SU-DHL-6 (cell line): ENCODE measurements around the gene SAPCD2.
A peak's percentile ranks its signal among the peaks of the same experiment; 100 is the strongest.

Experiments
- H2AFZ ChIP-seq: fragments of 200-600 bp; sonication (generic); 2 replicates; pipeline ENCODE4 v1.6.1; 2014; ENCODE audit warnings: low read depth, mild to moderate bottlenecking, moderate library complexity, mixed read lengths, antibody characterized with exemption, low read length; ENCODE audit not compliant: severe bottlenecking
- H3F3A ChIP-seq: fragments of 200-600 bp; shearing (Covaris generic); 2 replicates; pipeline ENCODE4 v1.6.0; 2016; ENCODE audit warnings: antibody characterized with exemption, mild to moderate bottlenecking; ENCODE audit not compliant: insufficient read depth
- H3K27ac ChIP-seq: fragments of 200-600 bp; sonication (generic); 2 replicates; pipeline ENCODE4 v1.5.1; 2016; ENCODE audit warnings: low read depth, mild to moderate bottlenecking, low read length, moderate library complexity, mixed read lengths
- H3K27me3 ChIP-seq: fragments of 200-600 bp; sonication (generic), shearing (Covaris generic); 2 replicates; pipeline ENCODE4 v1.6.0; 2014; ENCODE audit warnings: mild to moderate bottlenecking, low read length
- H3K36me3 ChIP-seq: fragments of 200-600 bp; sonication (generic); 2 replicates; pipeline ENCODE4 v1.6.1; 2014; ENCODE audit warnings: mild to moderate bottlenecking, low read length, mixed read lengths
- H3K4me2 ChIP-seq: fragments of 300-600, 200-600 bp; shearing (Covaris generic), sonication (generic); 2 replicates; pipeline ENCODE4 v1.6.0; 2014; ENCODE audit warnings: low read length, low read depth, mild to moderate bottlenecking; ENCODE audit not compliant: poor library complexity, severe bottlenecking
- H3K4me3 ChIP-seq: fragments of 200-600 bp; sonication (generic); 2 replicates; pipeline ENCODE4 v1.5.1; 2014; ENCODE audit warnings: antibody characterized with exemption, low read length, mild to moderate bottlenecking, mixed read lengths; ENCODE audit not compliant: insufficient read depth, poor library complexity, severe bottlenecking
- H3K79me2 ChIP-seq: fragments of 200-600 bp; sonication (generic); 2 replicates; pipeline ENCODE4 v1.6.1; 2014; ENCODE audit warnings: mild to moderate bottlenecking, low read length, moderate library complexity; ENCODE audit not compliant: insufficient read depth
- H3K9ac ChIP-seq: fragments of 200-600 bp; sonication (generic); 2 replicates; pipeline ENCODE4 v1.7.0; 2014; ENCODE audit warnings: mild to moderate bottlenecking, low read length
- H3K9me2 ChIP-seq: fragments of 200-600 bp; sonication (generic); replicated peaks from 2 replicates; pipeline ENCODE4 v1.6.1; 2014; ENCODE audit warnings: low read length; ENCODE audit not compliant: insufficient read depth
- H3K9me3 ChIP-seq: fragments of 200-600 bp; sonication (generic); 2 replicates; pipeline ENCODE4 v1.6.1; 2014; ENCODE audit warnings: low read length, mixed read lengths; ENCODE audit not compliant: insufficient read depth
- H4K20me1 ChIP-seq: fragments of 200-600 bp; sonication (generic); 2 replicates; pipeline ENCODE4 v1.6.1; 2014; ENCODE audit warnings: low read depth, mild to moderate bottlenecking, antibody characterized with exemption, low read length, moderate library complexity, mixed read lengths
- EZH2phosphoT487 ChIP-seq: fragments of 200-600 bp; sonication (generic), shearing (Covaris generic); conservative IDR thresholded peaks from 2 replicates; pipeline ENCODE4 v1.6.1; 2018; ENCODE audit warnings: mild to moderate bottlenecking, antibody characterized with exemption, low read length, moderate library complexity, mixed read lengths
- TF ChIP-seq, protein P1 (sequence below): fragments of 200-600 bp; sonication (generic); IDR thresholded peaks from one replicate; pipeline ENCODE4 v1.5.1; 2017; ENCODE audit warnings: antibody characterized with exemption, mild to moderate bottlenecking, low read length, moderate library complexity; ENCODE audit not compliant: insufficient read depth, poor library complexity, severe bottlenecking

The SAPCD2 gene

DNA sequence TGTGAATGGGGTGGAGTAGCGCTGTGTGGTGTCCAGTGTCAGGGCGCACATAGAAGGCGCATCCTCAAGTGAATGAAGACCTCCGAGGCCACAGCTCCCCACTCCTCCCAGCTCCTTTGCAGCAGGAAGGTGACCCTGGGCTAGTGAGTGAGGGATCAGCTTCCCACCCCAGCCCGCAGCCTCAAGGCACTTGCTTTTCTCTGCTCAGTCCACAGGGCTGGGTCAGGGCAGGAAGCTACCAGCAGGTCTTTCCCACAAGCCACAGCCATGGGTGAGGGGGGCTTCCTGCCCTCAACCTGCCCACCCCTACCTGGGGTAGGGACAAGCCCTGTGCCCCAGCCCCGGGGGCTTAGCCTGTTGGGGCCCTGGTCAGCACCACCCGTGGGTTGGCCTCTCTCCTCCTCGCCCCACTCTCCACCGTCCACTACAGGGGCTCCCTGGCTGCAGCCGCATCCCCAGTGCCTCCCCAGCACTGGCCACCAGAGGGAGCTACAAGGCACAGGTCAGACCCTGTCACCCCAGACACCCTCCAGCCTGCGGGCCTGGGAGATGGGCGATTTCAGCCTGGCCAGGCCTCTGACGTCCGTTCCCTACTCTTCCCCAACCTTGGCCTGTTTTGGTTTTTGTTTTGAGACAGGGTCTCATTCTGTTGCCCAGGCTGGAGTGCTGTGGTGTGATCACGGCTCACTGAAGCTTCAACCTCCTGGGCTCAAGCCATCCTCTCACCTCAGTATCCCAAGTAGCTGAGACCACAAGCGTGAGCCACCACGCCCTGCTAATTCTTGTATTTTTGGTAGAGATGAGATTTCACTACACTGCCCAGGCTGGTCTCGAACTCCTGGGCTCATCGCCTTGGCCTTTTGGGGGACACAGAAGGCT lies 41.1 kb downstream of the SAPCD2 start:
- Histone ChIP-seq H3K9me3 (no peaks in the 10 kb centered on the region), H3K27me3 (no peaks in the 10 kb centered on the region), H3K4me2 (peak overlapping the region; percentile 85), H3K27ac (no peak overlapping the region), H3K36me3 (no peaks in the 10 kb centered on the region), H3K9me2 (no peaks in the 10 kb centered on the region), H3K79me2 (no peaks in the 10 kb centered on the region), H3K4me3 (no peak overlapping the region), H2AFZ (no peak overlapping the region), H3F3A (no peaks in the 10 kb centered on the region), H3K9ac (no peak overlapping the region), H4K20me1 (no peaks in the 10 kb centered on the region)
- TF ChIP-seq, protein P1, sequence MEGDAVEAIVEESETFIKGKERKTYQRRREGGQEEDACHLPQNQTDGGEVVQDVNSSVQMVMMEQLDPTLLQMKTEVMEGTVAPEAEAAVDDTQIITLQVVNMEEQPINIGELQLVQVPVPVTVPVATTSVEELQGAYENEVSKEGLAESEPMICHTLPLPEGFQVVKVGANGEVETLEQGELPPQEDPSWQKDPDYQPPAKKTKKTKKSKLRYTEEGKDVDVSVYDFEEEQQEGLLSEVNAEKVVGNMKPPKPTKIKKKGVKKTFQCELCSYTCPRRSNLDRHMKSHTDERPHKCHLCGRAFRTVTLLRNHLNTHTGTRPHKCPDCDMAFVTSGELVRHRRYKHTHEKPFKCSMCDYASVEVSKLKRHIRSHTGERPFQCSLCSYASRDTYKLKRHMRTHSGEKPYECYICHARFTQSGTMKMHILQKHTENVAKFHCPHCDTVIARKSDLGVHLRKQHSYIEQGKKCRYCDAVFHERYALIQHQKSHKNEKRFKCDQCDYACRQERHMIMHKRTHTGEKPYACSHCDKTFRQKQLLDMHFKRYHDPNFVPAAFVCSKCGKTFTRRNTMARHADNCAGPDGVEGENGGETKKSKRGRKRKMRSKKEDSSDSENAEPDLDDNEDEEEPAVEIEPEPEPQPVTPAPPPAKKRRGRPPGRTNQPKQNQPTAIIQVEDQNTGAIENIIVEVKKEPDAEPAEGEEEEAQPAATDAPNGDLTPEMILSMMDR, result peak; percentile 92
- TF ChIP-seq EZH2phosphoT487, result no peak

DNA sequence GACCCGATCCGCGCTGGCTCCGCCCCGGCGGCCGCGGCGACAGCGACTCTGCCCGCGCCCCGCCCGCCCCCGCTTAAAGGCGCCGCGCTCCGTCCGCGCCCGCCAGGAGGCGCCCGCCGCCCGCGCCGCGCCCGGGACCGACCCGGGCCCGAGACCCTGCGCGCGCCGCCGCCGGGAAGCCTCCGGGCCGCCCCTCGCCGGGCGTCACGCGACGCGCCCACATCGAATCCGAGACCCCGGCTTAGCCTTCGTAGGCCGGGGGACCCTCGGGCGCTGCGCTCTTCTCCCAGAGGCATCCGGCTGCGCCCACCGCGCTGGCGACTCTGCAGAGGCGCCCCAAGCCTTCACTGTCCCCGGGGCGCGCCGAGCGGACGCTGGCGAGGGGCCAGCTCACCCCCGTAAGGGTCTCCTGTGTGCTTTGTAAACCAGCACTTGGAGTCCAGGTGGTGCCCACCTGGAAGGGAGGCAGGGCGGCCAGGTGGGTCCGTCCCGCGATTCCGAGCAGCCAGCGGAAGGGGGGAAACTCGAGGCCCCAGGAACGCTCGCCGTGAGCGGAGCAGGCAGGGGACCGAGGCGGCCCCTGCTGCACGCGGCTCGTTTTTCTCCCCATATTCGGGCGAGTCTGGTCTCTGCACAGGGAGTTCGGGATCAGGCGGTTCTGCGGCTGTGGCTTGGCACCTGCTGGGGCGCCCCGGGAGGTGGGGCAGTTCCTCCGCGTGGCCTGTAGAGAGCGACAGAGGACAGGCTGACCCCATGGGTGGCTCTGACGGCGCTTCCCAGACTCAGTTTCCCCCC lies 41.9 kb downstream of the SAPCD2 start:
- Histone ChIP-seq H2AFZ (peak overlapping the region; percentile 59), H3K27ac (no peak overlapping the region), H3F3A (no peaks in the 10 kb centered on the region)

DNA sequence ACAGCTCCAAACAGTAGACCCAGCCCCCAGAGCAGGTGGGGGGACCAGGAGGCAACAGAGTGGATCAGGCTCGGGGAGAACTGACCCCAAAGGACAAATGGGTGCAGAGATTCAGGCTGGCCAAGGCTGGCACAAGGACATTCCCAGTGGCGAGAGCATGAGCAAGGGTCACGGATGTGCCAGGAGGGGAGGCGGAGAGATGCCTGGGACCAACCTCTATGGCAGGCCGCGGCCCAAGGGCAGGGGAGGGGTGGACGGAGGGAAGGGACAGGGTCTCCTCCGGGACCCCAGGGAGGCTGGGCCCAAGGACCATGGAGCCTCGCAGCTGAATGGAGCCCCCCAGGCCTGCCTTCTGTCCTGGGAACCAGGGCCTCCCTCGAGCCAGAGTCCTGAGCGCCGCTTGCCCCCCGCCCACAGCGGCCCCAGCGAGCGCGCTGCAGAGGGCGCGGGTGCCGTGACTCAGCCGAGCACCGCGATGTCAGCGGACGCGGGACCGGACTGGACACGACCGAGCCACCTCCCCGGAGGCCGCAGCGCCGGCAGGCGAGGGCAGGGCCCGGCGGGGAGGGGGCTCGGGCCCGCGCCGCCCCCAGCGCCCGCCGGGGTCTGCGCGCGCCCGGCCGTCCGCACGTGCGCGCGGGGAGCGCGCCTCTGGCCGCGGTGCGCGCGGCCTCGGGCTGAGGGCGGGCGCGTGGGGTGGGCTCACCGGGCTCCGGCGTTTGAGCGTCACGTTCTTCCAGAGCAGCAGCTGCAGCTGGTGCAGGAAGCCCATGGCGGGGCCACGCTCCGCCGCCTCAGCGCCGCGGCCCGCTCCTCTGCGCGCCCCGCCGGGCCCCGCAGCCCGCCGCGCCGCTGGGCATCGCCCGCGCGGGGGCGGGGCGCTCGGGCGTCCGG lies 42.7 kb downstream of the SAPCD2 start, which contains the start of gene ABCA2:
Gene ABCA2, minus strand, starts transcription at position 869 of the 894 bp plus-strand sequence. Its CDS starts 97 bp downstream, at position 772.
- no peaks in the 10 kb centered on the region for H3K36me3 ChIP-seq
- H3K4me3 ChIP-seq, result peak within 1 kb of the TSS; percentile 54
- peak within 1 kb of the TSS; percentile 54; the same call in 1 of the 2 replicates for H3K9ac ChIP-seq
- no peaks in the 10 kb centered on the region for H3K9me3 ChIP-seq
- H3F3A ChIP-seq, result no peaks in the 10 kb centered on the region
- H3K4me2 ChIP-seq, result peak within 1 kb of the TSS; percentile 85
- TF ChIP-seq EZH2phosphoT487, result no peak
- TF ChIP-seq, protein P1, result no peak
- no peaks in the 10 kb centered on the region for H4K20me1 ChIP-seq
- no peak within 1 kb of the TSS for H3K27ac ChIP-seq
- no peaks in the 10 kb centered on the region for H3K79me2 ChIP-seq
- no peaks in the 10 kb centered on the region for H3K27me3 ChIP-seq
- H3K9me2 ChIP-seq, result no peaks in the 10 kb centered on the region
- peak within 1 kb of the TSS; percentile 59 for H2AFZ ChIP-seq

More for the DNA sequence above, 41.9 kb downstream of the SAPCD2 start:
- TF ChIP-seq EZH2phosphoT487, result no peak
- TF ChIP-seq, protein P1, result peak; percentile 29
- Histone ChIP-seq H3K4me2 (peak overlapping the region; percentile 85), H3K27me3 (no peaks in the 10 kb centered on the region), H3K9ac (peak overlapping the region; percentile 54; the same call in 1 of the 2 replicates), H3K36me3 (no peaks in the 10 kb centered on the region), H3K79me2 (no peaks in the 10 kb centered on the region), H3K9me3 (no peaks in the 10 kb centered on the region), H4K20me1 (no peaks in the 10 kb centered on the region), H3K9me2 (no peaks in the 10 kb centered on the region), H3K4me3 (peak overlapping the region; percentile 54)
